Kidney epithelial cell (primary cell): ENCODE measurements around the gene ARHGAP6. TPM values are rescaled to one million over a fixed set of nuclear protein-coding genes. Genes with fewer than 3 reads are reported as not detected.

Experiments used
- DNase-seq: peaks from one replicate; pipeline ENCODE4 v3.0.0-alpha.2; 2010; ENCODE audit warnings: low read depth
- H3K27me3 ChIP-seq: 2 replicates; pipeline ENCODE4 v1.6.0; 2011; ENCODE audit warnings: low read length; ENCODE audit not compliant: control insufficient read depth, insufficient read depth
- H3K36me3 ChIP-seq: 2 replicates; pipeline ENCODE4 v1.5.1; 2011; ENCODE audit warnings: low read length; ENCODE audit not compliant: control insufficient read depth, insufficient read depth
- H3K4me3 ChIP-seq: 2 replicates; pipeline ENCODE4 v1.5.1; 2011; ENCODE audit warnings: low read depth, mild to moderate bottlenecking, control low read depth, low read length
- total RNA-seq: library from RNA; depleted of rRNA; stranded (reverse); fragments of >200 nt; gene quantifications from 2 replicates; pipeline ENCODE4 v1.2.3, GENCODE V29; 2015
- TF ChIP-seq, protein P1 (sequence below): IDR thresholded peaks from 2 replicates; pipeline ENCODE4 v1.5.1; 2011; ENCODE audit warnings: mild to moderate bottlenecking, moderate library complexity, low read length, control low read depth, inconsistent platforms; ENCODE audit not compliant: insufficient read depth, poor library complexity, severe bottlenecking

The ARHGAP6 gene
- total RNA-seq, 1 donor from 2014 or later: 1.7 TPM

DNA sequence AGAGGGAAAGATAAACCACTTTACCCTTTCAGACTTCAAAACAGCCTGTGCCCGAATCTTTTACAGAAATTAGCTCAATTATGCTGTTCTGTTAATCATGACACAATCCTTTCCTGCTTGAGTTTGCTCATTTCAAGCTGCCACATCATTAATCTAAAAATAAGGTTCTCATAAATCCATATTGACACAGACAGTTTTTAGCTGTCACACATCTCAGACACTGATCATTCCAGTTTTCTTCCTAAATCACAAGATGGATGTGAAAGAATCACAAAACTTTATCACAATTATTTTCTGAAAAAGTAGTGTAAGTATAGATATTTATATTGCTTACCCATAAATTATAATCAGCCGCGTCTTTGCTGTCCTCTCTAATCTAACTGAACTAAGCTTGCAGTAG lies 400.4 kb downstream of the ARHGAP6 start:
- H3K4me3 ChIP-seq: no peak overlapping the region
- H3K27me3 ChIP-seq: no peaks in the 10 kb centered on the region
- no peak for DNase-seq
- TF ChIP-seq, protein P1, sequence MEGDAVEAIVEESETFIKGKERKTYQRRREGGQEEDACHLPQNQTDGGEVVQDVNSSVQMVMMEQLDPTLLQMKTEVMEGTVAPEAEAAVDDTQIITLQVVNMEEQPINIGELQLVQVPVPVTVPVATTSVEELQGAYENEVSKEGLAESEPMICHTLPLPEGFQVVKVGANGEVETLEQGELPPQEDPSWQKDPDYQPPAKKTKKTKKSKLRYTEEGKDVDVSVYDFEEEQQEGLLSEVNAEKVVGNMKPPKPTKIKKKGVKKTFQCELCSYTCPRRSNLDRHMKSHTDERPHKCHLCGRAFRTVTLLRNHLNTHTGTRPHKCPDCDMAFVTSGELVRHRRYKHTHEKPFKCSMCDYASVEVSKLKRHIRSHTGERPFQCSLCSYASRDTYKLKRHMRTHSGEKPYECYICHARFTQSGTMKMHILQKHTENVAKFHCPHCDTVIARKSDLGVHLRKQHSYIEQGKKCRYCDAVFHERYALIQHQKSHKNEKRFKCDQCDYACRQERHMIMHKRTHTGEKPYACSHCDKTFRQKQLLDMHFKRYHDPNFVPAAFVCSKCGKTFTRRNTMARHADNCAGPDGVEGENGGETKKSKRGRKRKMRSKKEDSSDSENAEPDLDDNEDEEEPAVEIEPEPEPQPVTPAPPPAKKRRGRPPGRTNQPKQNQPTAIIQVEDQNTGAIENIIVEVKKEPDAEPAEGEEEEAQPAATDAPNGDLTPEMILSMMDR: no peak
- no peaks in the 10 kb centered on the region for H3K36me3 ChIP-seq

DNA sequence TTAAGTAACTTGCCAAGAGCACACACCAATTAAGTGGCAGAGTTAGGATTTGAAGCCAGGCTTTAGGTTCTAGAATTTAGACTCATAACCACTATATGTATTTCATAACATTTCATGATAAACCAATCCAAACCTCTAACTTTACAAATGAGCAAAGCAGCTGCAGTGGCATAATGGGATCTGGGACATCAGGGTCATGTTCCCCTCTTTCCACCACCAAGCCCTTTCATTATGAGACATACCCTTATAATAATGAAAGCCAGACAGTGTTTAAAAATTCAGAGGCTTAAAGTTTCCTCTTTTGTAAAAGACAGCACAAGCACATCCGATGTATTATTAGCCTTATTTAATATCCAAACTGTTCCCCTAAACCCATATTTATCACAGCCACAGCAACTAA lies 400.8 kb downstream of the ARHGAP6 start:
- TF ChIP-seq, protein P1: no peak
- no peaks in the 10 kb centered on the region for H3K27me3 ChIP-seq
- H3K36me3 ChIP-seq: no peaks in the 10 kb centered on the region
- DNase-seq: no peak
- no peak overlapping the region for H3K4me3 ChIP-seq

DNA sequence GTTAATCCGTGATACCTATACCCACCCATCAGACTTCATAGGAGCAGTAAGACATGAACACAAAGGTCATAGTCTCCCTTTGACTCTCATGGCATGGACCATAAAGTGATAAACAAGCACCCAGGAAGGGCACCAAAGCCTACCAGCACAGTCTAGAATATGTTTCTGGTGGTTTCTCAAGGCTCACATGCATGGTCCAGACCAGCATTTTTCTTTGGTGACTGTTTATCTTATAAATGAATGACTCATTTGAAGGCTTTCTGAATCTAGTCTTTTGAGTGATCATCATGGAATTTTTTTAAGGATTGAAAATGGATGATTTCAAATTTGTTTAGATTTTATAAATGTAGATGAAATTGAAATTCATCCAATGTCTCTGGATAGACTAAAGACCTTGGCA lies 404.5 kb downstream of the ARHGAP6 start:
- TF ChIP-seq, protein P1: no peak
- no peak for DNase-seq

DNA sequence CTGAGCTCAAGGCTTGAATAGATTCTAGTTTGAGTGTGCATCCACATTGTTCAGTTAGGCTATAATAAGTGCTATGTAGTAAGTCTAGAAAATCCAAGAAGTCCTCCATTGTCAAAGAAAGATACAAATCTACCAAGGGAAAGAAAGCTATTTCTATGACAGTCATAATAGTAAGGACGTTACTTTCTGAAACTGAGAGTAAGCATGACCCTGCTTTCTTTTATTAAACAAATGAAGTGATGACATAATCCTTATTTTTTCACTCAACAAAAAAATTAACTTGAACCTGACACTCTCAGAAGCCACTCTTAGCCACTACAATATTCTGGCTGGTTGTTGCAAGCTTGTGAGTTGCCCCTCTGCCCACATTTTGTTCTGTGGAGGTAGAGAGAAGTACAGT lies 406.3 kb downstream of the ARHGAP6 start:
- TF ChIP-seq, protein P1: no peak

More for the DNA sequence above, 404.5 kb downstream of the ARHGAP6 start:
- H3K36me3 ChIP-seq: no peaks in the 10 kb centered on the region
- H3K4me3 ChIP-seq: no peak overlapping the region
- H3K27me3 ChIP-seq: no peaks in the 10 kb centered on the region

DNA sequence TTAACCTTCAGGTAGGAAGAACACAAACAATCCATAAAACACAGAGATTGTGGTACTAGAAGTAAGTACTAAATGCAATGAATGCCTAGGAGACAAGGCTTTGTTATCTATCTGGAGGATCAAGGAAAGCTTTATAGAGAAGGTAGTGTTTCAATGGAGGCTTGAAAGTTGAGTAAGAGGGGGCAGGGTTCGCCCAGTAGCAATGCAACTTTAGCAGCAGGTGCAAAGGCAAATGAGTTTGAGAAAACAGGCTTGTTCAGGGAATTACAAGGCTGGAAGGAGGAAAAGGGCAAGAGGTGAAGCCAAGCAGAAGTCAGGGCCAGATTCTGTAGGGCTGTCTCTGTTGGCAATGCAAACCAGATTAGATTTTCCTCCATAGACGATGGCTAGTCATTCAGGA lies 408.0 kb downstream of the ARHGAP6 start:
- Histone ChIP-seq H3K27me3 (no peaks in the 10 kb centered on the region), H3K4me3 (no peak overlapping the region), H3K36me3 (no peaks in the 10 kb centered on the region)
- no peak for DNase-seq
- TF ChIP-seq, protein P1: no peak

More for the DNA sequence above, 406.3 kb downstream of the ARHGAP6 start:
- no peaks in the 10 kb centered on the region for H3K27me3 ChIP-seq
- no peak overlapping the region for H3K4me3 ChIP-seq
- DNase-seq: no peak
- H3K36me3 ChIP-seq: no peaks in the 10 kb centered on the region

DNA sequence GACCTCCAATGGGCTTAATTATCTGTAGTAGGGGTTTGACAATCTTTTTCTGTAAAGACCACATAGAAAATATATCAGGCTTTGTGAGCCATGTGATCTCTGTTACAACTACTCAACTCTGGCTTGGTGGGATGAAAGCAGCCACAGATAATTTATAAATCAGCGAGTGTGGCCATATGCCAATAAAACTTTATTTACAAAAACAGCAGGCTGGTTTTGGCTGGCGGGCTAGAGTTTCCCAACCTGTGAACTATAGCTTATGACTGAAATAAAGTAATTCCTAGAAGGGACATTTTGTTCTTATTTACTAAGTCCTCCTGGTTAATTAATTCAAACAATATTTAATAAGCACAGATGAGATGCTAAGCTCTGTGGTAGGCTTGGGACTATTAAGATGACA lies 408.4 kb downstream of the ARHGAP6 start:
- TF ChIP-seq, protein P1: no peak
- no peak overlapping the region for H3K4me3 ChIP-seq
- H3K27me3 ChIP-seq: no peaks in the 10 kb centered on the region
- no peaks in the 10 kb centered on the region for H3K36me3 ChIP-seq
- no peak for DNase-seq
